Suppressor macrophage treated with lipopolysaccharide for 4 hours (primary cell): Measurements from ENCODE around the gene TMED5.
"Not testable (repeated sequence)": the region's sequence is repeated elsewhere in the genome, so short reads cannot be mapped to it uniquely, and the experiment has no call there.

Experiments
- DNase-seq: peaks from one replicate; pipeline ENCODE4 v3.0.0-alpha.2; 2020

Gene TMED5

GRCh38 chr1:93170141-93170678 is 10.0 kb downstream of the TMED5 start:
- DNase-seq, result not testable (repeated sequence)

GRCh38 chr1:93167006-93167405 is 13.2 kb downstream of the TMED5 start:
- DNase-seq, result no peak

- DNase-seq, result not testable (repeated sequence)
Observed at GRCh38 chr1:93165895-93166294, 14.3 kb downstream of the TMED5 start.

GRCh38 chr1:93164816-93165215 is 15.4 kb downstream of the TMED5 start:
- peak; percentile 25 for DNase-seq

GRCh38 chr1:93163314-93163713 is 16.9 kb downstream of the TMED5 start:
- DNase-seq, result not testable (repeated sequence)

GRCh38 chr1:93159337-93159736 is 20.9 kb downstream of the TMED5 start:
- DNase-seq, result no peak

- no peak for DNase-seq
Observed at GRCh38 chr1:93155335-93155734, 24.9 kb downstream of the TMED5 start.

GRCh38 chr1:93154898-93155297 is 25.3 kb downstream of the TMED5 start:
- no peak for DNase-seq

- DNase-seq, result no peak
Observed at GRCh38 chr1:93152835-93153234, 27.4 kb downstream of the TMED5 start.

GRCh38 chr1:93151474-93151873 is 28.7 kb downstream of the TMED5 start:
- DNase-seq, result no peak

GRCh38 chr1:93150729-93151128 is 29.5 kb downstream of the TMED5 start:
- DNase-seq, result no peak

- DNase-seq, result no peak
Observed at GRCh38 chr1:93148001-93148400, 32.2 kb downstream of the TMED5 start.

- no peak for DNase-seq
Observed at GRCh38 chr1:93143769-93144168, 36.4 kb downstream of the TMED5 start.

GRCh38 chr1:93143136-93143535 is 37.1 kb downstream of the TMED5 start:
- no peak for DNase-seq

- DNase-seq, result no peak
Observed at GRCh38 chr1:93142161-93142560, 38.1 kb downstream of the TMED5 start.

GRCh38 chr1:93140106-93140505 is 40.1 kb downstream of the TMED5 start:
- no peak for DNase-seq

GRCh38 chr1:93137604-93138292 is 42.5 kb downstream of the TMED5 start:
- DNase-seq, result no peak

GRCh38 chr1:93136445-93136844 is 43.8 kb downstream of the TMED5 start:
- DNase-seq, result no peak

- DNase-seq, result no peak
Observed at GRCh38 chr1:93132638-93133037, 47.6 kb downstream of the TMED5 start.

- DNase-seq, result no peak
Observed at GRCh38 chr1:93129507-93130099, 50.6 kb downstream of the TMED5 start.

GRCh38 chr1:93124556-93125355 is 55.5 kb downstream of the TMED5 start:
- DNase-seq, result no peak

GRCh38 chr1:93123201-93123783 is 56.9 kb downstream of the TMED5 start:
- no peak for DNase-seq

- DNase-seq, result no peak
Observed at GRCh38 chr1:93120614-93121013, 59.6 kb downstream of the TMED5 start.
